Left forelimb (tissue), 1 donor: ENCODE data around the gene TBC1D5.
"Not testable (repeated sequence)": the region's sequence is repeated elsewhere in the genome, so short reads cannot be mapped to it uniquely, and the experiment has no call there.

Experiments
- DNase-seq: peaks from one replicate; pipeline ENCODE4 v3.0.0-alpha.2; 2018; ENCODE audit warnings: low spot score

Gene TBC1D5

DNA sequence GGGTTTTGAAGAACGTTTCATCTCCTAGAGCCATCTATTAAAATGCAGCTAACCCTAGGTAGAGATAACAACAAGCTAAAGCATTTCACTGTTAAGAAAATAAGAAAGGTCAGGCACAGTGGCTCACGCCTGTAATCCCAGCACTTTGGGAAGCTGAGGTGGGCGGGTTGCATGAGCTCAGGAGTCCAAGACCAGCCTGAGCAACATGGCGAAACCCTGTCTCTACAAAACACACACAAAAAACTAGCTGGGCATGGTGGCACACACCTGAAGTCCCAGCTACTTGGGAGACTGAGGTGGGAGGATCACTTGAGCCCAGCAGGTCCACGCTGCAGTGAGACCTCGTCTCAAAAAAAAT is 5.4 kb upstream of the TBC1D5 start:
- DNase-seq = no peak

DNA sequence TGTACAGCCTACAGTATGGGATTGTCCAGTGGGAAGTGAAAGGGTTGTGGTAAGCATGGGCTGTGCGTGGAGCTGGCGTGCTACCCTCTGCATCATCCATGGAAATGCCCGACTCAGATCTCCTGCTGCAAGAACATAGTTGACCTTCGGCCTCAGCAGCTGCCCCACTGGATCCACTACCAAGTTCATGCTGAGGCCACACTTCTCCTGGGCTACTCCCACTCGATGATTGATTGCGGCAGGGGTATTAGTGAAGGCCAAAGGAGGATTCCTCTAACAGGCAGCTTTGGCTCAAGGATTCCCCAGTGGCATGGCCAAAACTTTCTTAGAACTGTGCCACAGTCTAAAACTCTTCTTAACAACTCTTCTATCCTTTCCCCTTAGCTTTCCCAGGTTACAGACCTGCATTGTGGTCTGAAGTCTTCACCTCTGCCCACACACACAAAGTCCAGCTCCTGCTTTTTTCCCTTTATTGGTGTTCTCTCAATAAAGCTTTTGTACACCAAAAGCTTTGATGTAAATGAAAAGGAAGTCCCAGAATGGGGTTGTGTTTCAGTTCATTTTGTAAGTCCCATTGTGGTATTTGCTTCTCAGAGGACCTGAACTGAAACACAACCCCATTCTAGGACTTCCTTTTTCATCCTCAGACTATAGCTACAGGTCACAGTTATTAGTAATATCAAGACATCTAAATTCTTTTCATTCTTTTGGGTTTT is 4.9 kb upstream of the TBC1D5 start:
- DNase-seq = no peak

DNA sequence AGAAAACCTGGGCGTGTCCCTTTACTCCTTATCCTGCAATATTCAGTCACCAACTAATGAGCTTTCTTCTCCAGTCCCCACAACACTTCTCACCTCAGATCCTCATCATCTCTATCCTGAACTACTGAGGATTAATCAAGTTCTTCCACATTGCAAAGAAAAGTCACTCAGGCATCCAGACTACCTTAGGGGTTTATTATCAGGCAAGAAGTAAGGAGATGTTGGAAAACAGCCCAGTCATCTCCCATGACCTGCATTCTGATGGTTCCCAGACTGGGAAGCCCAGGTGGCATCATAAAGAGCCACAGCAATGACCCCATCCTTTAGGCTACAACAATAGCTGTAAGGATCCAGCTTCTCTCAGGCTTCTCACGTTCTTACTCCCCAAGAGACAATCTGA is 3.5 kb upstream of the TBC1D5 start:
- no peak for DNase-seq

DNA sequence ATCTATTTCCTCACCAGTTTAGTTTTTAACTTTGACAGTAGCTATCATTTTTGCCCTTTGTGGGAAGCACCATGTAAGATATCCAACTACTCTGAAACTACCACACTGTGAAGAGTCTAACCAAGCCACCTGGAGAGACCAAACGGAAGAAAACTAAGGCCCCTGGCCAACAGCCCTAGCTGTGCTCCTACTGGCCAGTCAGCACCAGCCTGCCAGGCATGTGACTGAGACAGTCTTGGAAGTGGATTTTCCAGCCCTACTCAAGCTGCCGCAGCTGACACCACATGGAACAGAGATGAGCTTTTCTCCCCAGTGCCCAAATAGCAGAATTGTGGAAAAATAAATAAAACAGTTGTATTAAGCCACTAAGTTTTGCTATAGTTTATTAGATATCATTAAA is 2.9 kb upstream of the TBC1D5 start:
- no peak for DNase-seq

DNA sequence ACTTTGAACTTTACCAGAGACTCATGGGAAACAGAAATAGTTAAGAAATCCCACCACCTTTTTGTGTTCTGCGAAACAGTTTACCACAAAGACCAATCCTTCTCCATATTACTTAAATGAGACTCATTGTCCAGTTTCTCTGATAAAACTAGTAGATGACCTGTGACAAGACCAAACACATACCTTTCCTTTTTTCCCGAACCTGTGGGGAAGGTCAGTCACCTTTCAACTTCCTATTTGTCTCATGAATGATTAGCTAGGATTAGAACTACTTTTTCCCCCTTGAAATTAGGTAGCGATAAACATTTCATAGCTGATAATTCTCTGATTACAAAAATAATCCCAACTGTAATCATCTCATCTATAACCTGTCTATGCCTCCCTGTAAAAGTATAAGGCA is 2.3 kb upstream of the TBC1D5 start:
- DNase-seq = no peak

DNA sequence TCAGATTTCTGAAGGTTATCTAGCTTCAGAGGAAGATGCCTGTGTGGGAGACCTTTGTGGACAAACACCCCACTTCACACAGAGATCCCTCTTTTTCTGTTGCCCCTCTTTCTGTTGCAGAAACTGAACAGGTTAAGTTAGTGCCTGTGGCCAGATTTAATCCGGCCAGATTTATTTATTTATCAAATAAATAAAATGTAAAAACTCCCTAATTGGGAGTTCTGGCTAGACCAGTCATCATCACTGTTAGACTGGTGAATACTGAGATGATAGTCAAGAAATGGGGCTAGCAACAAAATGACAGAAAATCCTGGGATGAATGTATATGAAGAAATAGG is 1.2 kb upstream of the TBC1D5 start:
- DNase-seq = no peak

DNA sequence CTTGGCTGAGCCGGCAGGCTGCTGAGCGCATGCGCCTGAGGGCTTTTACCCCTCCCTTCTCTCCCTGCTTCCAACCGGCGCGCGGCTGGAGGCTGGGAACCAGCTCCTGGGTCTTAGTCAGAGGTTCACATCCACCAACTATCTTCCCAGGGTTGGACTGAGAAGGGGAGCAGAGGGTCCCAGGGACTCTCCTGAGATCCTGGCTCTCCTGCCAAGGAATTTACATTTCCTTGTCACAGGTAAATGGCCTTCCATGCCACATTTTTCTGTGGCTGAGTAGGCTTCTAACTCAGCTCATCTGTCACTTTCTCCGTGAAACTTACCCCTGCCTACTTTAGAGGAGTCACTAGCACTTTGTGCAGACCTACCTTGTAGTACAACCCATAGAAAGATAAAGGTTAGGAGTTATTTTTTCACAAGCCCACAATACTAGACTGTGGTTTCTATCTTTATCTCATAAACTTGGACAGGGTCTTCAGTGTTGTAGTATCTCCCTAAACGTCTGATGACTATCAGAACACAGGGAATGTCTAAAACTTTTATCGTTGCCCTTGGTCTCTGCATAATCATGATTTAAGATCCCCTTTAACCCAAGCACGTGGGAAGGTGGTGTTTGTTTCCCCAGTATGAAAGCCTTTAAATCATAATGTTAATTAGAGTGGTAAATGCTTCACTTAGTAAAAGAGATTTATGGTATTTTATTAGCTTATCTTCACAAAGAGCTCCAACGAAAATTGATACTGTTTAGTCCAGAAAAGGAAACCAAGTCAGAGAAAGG is 638 bp upstream of the TBC1D5 start:
- no peak for DNase-seq

DNA sequence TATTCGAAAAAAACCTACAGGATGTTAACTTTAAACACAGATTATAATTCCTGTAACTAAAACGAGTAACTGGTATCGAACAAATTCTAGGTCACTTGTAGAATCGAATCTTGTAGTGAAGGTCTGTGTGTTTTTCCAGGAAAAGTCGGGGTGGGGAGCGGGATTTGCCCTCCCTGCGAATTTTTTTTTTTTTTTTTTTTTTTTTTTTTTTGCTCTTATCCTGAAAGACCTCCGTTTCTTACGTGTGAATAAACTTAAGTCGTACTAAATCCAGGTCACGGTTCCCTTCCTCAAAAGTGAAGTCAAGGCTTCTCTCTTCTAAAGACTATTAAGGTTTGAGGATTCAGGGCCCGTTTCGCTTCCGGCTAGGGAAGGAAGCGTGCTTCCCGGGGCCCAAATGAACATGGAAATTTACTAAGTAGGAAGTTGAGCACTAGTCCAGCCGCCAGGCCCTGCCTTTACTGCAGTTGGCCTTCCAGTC is 770 bp downstream of the TBC1D5 start:
- no peak for DNase-seq

DNA sequence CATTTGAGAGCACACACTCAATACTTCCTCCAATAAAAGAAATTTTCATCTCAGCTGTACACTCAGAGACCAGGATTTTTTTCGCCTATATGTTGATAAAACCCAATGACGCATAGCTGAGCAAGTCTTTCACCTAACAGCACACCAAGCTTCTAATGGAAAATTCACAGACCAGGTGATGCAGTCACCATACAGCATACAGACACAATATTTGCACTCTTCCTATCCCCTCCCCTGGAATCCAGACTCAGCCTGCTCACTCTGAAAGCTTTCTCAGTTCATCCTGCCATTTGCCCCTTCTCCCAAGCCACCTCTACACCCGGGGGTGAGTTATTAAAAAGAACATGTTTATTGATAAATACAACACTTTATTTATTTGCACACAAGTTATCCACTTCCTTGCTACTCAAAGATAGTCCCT is 1.7 kb downstream of the TBC1D5 start:
- no peak for DNase-seq

DNA sequence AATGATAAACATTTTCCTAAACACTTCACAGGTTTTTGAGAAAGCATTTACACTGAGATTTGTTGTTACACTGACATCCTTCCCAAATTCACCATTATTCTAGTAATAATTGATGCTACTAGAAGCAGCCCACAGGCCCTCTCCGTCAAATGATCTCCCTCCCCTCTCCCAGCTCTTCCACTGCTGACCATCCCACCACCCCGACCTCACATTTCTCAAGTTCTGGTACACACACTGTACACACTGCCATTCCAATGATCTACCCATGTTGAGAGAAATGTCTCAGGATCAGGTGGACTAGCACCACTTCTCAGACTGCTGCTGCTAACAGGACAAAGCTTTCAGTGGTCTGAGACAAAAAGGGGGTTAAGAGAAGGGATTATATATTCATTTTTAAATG is 3.5 kb downstream of the TBC1D5 start:
- no peak for DNase-seq

DNA sequence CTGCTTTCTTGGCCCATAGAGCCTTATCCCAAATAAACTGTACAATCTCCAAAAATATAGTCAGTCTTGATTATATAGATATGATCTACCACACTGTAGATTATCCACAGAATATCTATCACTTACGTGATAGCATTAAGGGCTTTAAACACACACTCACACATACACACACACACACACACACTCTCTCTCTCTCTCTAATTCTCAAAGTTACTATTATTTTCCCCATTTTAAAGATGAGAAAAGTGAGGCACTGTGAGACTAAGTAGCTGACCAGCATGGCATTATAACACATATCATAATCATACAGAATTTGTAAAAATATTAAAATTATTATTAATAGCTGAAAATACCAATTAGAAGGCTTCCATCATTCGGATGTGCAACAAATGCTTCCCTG is 4.2 kb downstream of the TBC1D5 start:
- DNase-seq = no peak

DNA sequence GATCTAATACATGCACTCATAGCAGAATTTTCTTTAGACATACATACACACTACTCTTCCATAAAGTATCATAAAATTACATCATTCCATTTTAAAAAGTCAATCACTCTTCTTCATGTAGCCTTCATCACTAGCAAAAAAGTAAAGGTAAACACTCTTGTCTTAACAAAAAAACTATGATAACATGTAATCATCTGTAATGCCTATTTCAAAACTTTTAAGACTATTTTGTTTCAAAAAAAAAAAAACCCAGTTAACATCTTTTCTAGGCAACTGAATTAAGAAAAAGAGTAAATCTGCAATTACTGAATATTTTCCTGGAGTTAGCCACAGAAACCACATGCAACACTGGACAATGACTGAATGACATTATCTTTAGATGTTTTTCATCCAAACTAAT is 4.8 kb downstream of the TBC1D5 start:
- DNase-seq = no peak

DNA sequence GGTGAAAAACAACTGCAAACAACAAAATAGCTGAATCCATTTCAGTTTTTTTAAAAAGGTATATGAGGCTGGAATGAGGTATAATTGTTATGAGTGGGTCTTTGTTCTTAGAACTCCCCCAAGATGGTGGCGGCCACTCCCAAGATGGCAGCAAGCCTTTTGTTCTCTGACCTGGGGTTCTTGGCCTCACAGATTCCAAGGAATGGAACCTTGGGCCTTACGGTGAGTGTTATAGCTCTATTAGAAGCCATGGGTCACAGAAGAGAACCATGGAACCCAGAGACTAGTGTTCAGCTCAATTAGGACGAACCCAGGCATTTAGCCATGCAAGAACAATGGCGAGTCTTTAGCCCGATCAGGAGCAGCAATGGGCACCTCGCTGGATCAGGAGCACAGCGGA is 7.1 kb downstream of the TBC1D5 start:
- not testable (repeated sequence) for DNase-seq

DNA sequence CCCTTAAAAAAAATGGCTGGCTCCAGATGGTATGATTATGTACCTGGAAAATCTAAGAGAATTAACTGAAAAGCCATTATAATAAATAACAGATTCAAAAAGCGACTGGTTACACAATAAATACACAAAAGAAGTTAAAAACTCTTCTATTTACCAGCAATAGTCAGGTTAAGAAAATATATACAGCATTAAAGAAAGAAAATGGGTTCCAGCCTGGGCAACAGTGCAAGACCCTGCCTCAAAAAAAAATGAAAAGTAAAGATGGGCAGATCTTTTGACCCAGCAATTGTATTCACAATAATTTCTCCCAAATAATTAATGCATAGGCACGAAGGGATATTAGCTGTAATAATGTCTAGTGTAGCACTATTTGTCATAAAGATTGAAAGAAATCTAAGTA is 8.7 kb downstream of the TBC1D5 start:
- DNase-seq = no peak

DNA sequence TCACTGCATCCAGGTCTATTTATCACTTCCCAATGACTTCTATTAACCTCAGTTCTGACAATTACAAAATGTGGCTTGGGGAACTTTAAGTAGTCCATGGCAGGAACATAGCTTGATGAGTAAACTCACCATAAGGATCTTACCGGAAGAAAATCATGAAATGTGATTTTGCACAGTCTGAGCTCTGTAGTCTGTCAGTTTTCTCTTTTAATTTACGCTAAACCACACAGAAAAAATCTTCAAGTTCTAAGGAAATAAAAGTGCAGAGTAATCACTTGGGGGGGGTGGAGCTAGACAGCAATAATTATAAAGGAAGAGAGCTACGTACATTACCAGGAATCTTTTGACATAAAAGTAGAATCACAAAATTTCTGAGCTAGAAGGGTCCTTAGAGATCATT is 9.2 kb downstream of the TBC1D5 start:
- no peak for DNase-seq

DNA sequence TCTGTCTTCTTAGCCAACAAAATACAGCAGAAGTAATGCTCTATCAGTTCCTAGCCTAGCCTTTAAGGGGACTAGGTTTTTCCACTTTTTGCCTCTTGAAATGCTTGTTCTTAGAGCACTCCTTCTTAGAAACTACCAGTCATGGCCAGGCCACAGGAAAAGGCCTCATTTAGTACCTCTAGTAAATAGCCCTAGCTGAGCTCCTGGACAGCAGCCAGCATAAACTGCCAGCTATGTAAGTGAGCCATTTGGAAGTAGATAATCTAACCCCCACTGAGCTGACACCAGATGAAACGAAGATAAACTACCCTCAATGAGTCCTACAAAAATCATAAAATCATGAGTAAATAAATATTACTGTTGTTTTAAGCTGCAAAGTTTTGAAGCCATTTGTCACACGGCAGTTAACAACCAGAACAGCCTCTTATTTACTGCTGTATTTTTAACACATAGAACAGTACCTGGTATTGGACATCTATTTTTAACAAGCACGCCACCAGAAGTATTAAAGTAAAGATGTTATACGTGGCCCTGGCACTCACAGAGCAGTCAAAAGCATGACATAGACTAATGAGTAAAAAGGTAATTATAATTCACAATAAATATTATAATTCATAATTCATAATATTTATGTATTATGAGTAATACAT is 12.0 kb downstream of the TBC1D5 start:
- no peak for DNase-seq

DNA sequence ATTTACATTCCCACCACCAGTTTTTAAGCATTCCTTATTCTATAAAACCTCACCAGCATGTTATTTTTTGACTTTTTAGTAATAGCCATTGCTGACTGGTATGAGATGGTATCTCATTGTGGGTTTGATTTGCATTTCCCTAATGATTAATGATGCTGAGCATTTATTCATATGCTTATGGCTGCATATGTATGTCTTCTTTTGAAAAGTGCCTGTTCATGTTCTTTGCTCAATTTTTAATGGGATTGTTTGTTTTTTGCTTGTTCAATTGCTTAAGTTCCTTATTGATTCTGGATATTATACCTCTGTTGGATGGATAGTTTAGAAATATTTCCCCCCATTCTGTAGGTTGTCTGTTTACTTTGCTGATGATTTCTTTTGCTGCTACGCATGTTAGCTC is 16.1 kb downstream of the TBC1D5 start:
- no peak for DNase-seq

DNA sequence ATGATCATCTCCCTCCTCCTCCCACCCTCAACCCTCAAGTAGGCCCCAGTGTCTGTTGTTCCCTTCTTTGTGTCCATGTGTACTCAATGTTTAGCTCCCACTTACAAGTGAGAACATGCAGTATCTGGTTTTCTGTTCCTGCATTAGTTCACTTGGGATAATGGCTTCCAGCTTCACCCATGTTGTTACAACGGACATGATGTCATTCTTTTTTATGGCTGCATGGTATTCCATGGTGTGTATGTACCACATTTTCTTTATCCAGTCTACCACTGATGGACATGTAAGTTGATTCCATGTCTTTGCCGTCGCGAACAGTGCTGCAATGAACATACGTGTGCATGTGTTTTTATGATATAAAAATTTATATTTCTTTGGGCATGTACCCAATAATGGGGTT is 16.6 kb downstream of the TBC1D5 start:
- not testable (repeated sequence) for DNase-seq

DNA sequence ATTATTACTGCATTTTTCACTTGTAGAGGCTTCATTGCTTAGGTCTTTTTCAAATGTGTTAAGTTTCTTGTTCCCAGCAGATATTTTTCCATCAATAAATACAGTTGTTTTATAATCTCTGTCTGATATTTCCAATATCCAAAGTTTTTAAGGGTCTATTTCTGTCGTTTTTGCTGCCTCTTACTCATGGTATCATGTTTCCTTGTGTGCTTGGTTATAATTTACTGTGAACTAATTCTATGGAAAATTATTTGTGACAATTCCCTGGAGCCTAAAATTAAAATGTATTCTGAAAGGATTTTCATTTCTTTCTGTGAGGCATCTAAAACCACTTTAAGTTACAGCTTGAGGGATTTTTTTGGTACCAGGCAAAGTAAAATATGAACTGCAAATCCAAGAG is 17.5 kb downstream of the TBC1D5 start:
- DNase-seq = no peak

DNA sequence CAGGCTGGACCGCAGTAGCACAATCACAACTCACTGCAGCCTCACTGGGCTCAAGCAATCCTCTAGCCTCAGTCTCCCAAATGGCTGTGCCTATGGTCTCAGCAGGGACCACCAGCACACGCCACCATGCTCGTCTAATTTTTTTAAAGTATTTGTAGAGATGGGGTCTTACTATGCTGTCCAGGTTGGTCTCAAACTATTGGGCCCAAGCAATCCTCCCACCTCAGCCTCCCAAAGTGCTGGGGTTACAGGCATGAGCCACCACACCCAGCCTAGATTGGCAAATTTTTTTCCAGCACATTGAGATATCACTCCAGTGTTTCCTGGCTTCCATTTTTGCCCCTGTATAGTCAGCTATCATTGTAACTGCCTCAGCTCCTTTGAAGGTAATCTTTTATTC is 18.3 kb downstream of the TBC1D5 start:
- DNase-seq = no peak

DNA sequence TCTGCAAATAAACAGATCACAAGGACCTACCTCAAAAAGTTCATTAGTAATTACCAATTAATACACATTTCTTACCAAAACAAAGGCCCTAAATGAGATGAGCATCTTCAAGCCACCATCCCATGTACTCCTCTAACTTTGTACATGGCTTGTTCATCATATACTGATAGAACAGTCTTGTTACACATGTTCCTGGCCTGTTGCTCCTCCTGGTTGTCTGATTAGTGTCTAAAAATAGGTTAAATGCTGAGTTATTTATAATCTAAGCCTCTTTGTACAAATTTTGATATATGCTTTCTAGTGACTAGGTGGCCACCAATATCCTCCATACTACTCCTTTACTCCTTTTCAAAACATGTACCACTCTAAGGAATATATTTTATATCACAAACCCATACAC is 25.0 kb downstream of the TBC1D5 start:
- no peak for DNase-seq

DNA sequence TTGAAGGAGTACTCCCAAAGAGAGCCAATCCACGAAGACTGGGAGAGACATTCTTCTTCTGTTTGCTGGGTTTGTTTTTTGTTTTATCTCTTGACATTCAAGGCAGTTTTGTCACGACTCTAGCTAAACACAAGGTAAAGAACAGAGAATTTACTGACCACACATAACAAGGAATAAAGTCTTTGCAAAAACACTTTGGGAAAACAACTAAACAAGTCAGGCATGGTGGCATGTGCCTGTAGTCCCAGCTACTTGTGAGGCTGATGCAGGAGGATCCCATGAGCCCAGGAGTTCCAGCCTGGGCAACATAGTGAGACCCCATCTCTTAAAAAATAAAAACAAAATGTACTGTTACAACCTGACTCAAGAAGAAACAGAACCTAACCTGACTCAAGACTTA is 28.0 kb downstream of the TBC1D5 start:
- DNase-seq = no peak

DNA sequence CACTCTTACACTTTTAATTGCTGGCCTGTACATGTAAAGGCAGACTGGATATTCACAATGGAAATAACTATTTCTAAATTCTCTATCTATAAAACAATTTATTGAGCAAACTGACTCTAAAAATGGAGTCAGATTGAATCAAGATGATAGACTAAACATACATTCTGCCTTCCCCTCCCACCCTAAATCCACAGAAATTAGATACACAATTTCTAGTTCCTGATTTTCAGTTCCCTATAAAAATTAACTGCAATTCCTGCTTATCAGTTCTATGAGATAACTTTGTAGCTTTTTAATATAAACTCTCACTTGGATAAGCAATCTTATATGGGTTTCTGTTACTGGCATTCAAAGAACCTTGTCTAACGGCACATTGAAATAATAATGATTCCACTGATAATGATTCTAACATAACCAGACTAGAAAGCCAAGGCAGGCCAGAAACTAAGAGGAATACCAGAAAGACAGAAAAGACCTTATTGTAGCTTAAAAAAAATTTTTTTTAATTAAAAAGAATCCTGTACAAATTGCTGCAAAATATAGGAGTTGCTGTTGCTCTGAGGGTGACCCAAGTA is 33.1 kb downstream of the TBC1D5 start:
- no peak for DNase-seq
